Activated CD4-positive, alpha-beta memory T cell treated with anti-CD3 and anti-CD28 coated beads for 36 hours (primary cell): Measurements from ENCODE around the gene MACF1. TPM values are rescaled to one million over a fixed set of nuclear protein-coding genes. Genes with fewer than 3 reads are reported as not detected.
A peak's percentile ranks its signal among the peaks of the same experiment; 100 is the strongest.

Experiments used
- CTCF ChIA-PET: fragments of 350-600 bp; sonication (Branson Sonifier 250); formaldehyde crosslinking; loops from one replicate; lab custom pipeline; 2021; ENCODE audit warnings: antibody characterized with exemption, inconsistent platforms; lab: Charles Lee
- POLR2A ChIA-PET: fragments of 350-600 bp; sonication (Branson Sonifier 250); formaldehyde crosslinking; loops from one replicate; lab custom pipeline; 2021; ENCODE audit warnings: antibody characterized with exemption; lab: Charles Lee
- DNase-seq: peaks from one replicate; pipeline ENCODE4 v3.0.0-alpha.2; 2020
- H3K27ac Mint-ChIP-seq: one replicate; pipeline ENCODE4 v1.8.0; 2021; ENCODE audit warnings: mixed read lengths
- H3K27me3 Mint-ChIP-seq: one replicate; pipeline ENCODE4 v1.8.0; 2021; ENCODE audit warnings: mixed read lengths
- H3K36me3 Mint-ChIP-seq: one replicate; pipeline ENCODE4 v1.8.0; 2021; ENCODE audit warnings: mixed read lengths
- H3K4me1 Mint-ChIP-seq: one replicate; pipeline ENCODE4 v1.8.0; 2021; ENCODE audit warnings: low read depth, mixed read lengths
- H3K4me3 Mint-ChIP-seq: one replicate; pipeline ENCODE4 v1.8.0; 2021; ENCODE audit warnings: mild to moderate bottlenecking, mixed read lengths
- H3K9me3 Mint-ChIP-seq: one replicate; pipeline ENCODE4 v1.8.0; 2021; ENCODE audit warnings: mixed read lengths
- intact Hi-C: fragments of 100-400 bp; cut with micrococcal nuclease; formaldehyde crosslinking; loops from one replicate; pipeline ENCODE4 v1.15.1; 2023
- total RNA-seq, 2 experiments: library from RNA; stranded (reverse); gene quantifications; one replicate each; pipeline ENCODE4 v1.2.3, GENCODE V29; 2021

Gene MACF1
- total RNA-seq, 2 experiments from 2014 or later, result 239 to 240 TPM

DNA sequence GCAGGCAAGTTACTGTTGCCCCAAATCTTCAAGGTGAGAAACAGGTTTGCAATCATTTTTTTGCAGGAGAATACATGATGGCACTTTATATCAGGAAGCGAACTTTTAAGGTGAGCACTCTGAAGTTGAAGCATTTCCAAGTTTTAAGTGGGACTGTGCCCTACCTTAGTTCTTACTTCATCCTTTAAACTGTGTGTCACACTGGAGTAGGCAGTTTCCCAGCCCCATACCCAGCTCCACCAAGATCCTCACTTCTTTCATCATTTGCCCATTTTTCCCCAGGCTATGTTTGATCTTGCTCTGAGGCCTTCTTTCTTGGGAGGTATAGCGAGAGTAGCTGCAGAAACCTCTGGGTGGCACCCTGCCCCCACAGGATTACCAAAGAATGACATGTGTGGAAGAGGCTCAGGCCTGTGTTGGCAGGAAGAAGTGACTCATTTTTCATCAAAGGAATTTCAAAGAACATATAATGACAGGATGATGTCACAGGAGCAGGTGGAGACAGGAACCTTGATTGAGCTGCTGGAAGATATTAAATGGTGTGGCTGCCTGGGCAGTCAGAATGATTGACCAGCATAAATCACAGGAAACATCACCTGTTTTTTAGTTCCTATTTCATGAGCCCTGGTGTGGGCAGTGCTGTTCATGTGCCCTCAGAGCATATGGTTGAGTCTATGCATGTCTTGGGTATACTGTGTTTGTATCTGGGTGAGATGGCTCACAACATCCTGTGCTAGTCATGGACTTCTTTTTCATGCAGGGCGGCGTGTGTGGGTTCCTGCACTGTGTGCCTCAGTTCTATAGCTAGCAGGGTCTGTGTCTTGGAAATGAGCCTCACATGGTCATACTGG is 20.8 kb upstream of the MACF1 start:
- POLR2A ChIA-PET, result interaction anchor here (0.6 to 1.6 kb wide), 6 partner anchors 8 to 175 kb away, joined by 3 to 8 read pairs (median 7); no protein-coding TSS in a partner anchor
- intact Hi-C loops, result loop anchor here (1.0 kb wide), 3 partner anchors 9 to 81 kb away; no protein-coding TSS in a partner anchor
- H3K4me3 Mint-ChIP-seq, result peak overlapping the region; percentile 11
- peak; percentile 91 for DNase-seq
- no peaks in the 10 kb centered on the region for H3K27me3 Mint-ChIP-seq
- H3K36me3 Mint-ChIP-seq, result no peaks in the 10 kb centered on the region
- peaks cover 51% of the 10 kb centered on the region for H3K4me1 Mint-ChIP-seq
- CTCF ChIA-PET, result interaction anchor here (0.7 to 5.6 kb wide), 30 partner anchors 9 to 227 kb away, joined by 3 to 75 read pairs (median 4); partner anchors contain the start of genes MACF1 and NDUFS5
- H3K9me3 Mint-ChIP-seq, result no peaks in the 10 kb centered on the region
- peak overlapping the region; percentile 91 for H3K27ac Mint-ChIP-seq

GRCh38 chr1:39184354-39184818 is 20.1 kb upstream of the MACF1 start:
- peak overlapping the region; percentile 91 for H3K27ac Mint-ChIP-seq
- ChIA-PET CTCF (interaction anchor here (0.7 to 5.6 kb wide), 27 partner anchors 8 to 227 kb away, joined by 3 to 75 read pairs (median 4); partner anchors contain the start of genes MACF1 and NDUFS5), POLR2A (interaction anchor here (0.6 to 1.6 kb wide), 5 partner anchors 8 to 176 kb away, joined by 3 to 8 read pairs (median 8); no protein-coding TSS in a partner anchor)
- H3K36me3 Mint-ChIP-seq, result no peaks in the 10 kb centered on the region
- peaks cover 58% of the 10 kb centered on the region for H3K4me1 Mint-ChIP-seq
- peak; percentile 31 for DNase-seq
- no peaks in the 10 kb centered on the region for H3K9me3 Mint-ChIP-seq
- H3K27me3 Mint-ChIP-seq, result no peaks in the 10 kb centered on the region
- intact Hi-C loops, result no loop called here
- peak overlapping the region; percentile 11 for H3K4me3 Mint-ChIP-seq

DNA sequence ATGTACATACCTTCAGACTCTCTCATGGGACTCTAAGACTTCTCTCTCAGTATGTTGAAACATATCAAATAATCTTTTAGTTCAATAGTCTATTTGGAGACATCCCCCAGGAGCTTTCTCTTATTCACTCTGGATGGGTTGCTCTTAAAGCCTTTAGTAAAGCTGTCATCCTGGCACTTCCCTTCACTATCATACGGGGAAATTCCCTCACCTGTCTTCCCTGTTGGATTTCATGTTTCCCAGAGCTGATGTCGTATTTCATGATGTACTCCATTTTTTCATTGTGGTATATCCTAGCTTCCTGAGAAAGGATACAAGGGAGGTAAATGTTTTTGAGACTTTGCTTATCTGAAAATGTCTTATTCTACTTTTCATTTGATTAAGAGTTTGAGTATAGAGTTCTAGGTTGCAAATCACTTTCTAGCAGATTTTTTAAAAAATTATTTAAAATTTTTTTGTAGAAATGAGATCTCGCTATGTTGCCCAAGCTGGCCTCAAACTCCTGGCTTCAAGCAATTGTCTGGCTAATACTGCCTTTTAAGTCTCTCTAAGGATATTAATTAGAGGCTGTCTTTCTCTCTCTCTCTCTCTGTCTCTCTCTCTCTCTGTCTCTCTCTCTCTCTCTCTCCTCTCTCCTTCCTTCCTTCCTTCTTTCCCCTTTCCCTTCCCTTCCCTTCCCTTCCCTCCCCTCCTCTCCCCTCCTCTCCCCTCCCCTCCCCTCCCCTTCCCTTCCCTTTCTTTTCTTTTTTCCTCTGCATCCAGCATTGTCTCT is 17.0 kb upstream of the MACF1 start:
- no peak for DNase-seq
- POLR2A ChIA-PET, result interaction anchor here (1.1 to 2.2 kb wide), 2 partner anchors 18 to 28 kb away, joined by 3 to 12 read pairs; partner anchors contain the start of gene MACF1
- no peaks in the 10 kb centered on the region for H3K27me3 Mint-ChIP-seq
- intact Hi-C loops, result no loop called here
- no peaks in the 10 kb centered on the region for H3K36me3 Mint-ChIP-seq
- no peaks in the 10 kb centered on the region for H3K9me3 Mint-ChIP-seq
- CTCF ChIA-PET, result interaction anchor here (0.9 to 3.6 kb wide), 4 partner anchors 18 to 89 kb away, joined by 3 to 25 read pairs (median 12); partner anchors contain the start of gene MACF1
- peaks cover 82% of the 10 kb centered on the region for H3K4me1 Mint-ChIP-seq
- peak overlapping the region; percentile 67 for H3K27ac Mint-ChIP-seq
- H3K4me3 Mint-ChIP-seq, result no peak overlapping the region

DNA sequence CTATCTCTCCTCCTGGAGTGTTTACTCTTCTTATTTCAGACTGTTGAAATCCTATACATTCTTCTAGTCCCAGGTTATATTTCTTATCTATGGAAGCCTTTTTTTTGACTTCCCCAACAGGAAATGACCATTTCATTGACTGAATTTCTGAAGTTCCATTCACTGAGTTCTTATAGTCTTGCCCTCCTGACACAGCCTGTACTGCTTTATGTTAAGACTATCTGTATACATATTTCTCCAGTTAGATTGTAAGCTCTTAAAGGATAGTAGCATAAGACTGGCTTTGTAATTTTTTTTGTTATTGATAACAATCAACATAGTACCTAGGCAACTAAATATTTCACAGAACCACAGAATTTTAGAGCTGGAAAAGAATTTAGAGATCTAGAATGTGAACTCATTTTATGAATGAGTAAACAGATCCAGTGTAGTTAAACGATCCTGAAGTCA is 14.9 kb upstream of the MACF1 start:
- H3K36me3 Mint-ChIP-seq, result no peaks in the 10 kb centered on the region
- no peak for DNase-seq
- no peaks in the 10 kb centered on the region for H3K27me3 Mint-ChIP-seq
- peak overlapping the region; percentile 50 for H3K27ac Mint-ChIP-seq
- ChIA-PET CTCF (interaction anchor here (3.6 to 6.2 kb wide), 4 partner anchors 16 to 90 kb away, joined by 25 to 320 read pairs (median 58); partner anchors contain the start of gene MACF1), POLR2A (interaction anchor here (2.3 kb wide), 1 partner anchor 16 kb away, joined by 11 read pairs; the partner anchor contains the start of gene MACF1)
- no peaks in the 10 kb centered on the region for H3K9me3 Mint-ChIP-seq
- no peak overlapping the region for H3K4me3 Mint-ChIP-seq
- peaks cover 84% of the 10 kb centered on the region for H3K4me1 Mint-ChIP-seq
- intact Hi-C loops, result loop anchor here (5.0 to 10.0 kb wide), 7 partner anchors 152 to 1195 kb away; partner anchors contain the start of genes AKIRIN1, PABPC4 and RRAGC

DNA sequence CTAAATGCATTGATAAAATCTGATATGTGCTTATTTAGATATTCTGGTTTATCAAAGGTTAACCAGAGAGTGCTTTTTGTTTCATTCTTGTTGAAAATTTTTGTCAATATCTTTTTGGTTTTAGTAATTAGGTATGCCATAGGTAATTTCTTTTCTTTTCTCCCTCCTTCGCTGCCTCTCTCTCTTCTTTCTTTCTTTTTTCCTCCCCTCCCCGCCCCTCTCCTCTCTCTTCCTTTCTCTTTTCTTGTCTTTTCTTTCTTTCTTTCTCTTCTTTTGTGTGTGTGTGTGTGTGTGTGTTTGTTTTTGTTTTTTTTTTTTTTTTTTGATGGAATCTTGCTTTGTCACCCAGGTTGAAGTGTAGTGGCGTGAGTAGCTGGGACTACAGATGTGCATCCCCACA is 14.4 kb upstream of the MACF1 start:
- intact Hi-C loops, result loop anchor here (5.0 to 10.0 kb wide), 7 partner anchors 153 to 1195 kb away; partner anchors contain the start of genes AKIRIN1, PABPC4 and RRAGC
- DNase-seq, result no peak
- Mint-ChIP-seq H3K27ac (peak overlapping the region; percentile 65), H3K36me3 (no peaks in the 10 kb centered on the region), H3K4me1 (peaks cover 84% of the 10 kb centered on the region), H3K9me3 (no peaks in the 10 kb centered on the region), H3K4me3 (no peak overlapping the region), H3K27me3 (no peaks in the 10 kb centered on the region)
- POLR2A ChIA-PET, result interaction anchor here (2.3 kb wide), 1 partner anchor 15 kb away, joined by 11 read pairs; the partner anchor contains the start of gene MACF1
- CTCF ChIA-PET, result interaction anchor here (3.6 to 6.2 kb wide), 5 partner anchors 15 to 90 kb away, joined by 25 to 320 read pairs (median 58); partner anchors contain the start of gene MACF1

GRCh38 chr1:39194398-39195051 is 10.0 kb upstream of the MACF1 start:
- Mint-ChIP-seq H3K4me3 (peak overlapping the region; percentile 9), H3K27me3 (no peaks in the 10 kb centered on the region), H3K9me3 (no peaks in the 10 kb centered on the region), H3K4me1 (peaks cover 76% of the 10 kb centered on the region), H3K36me3 (no peaks in the 10 kb centered on the region), H3K27ac (peak overlapping the region; percentile 98)
- DNase-seq, result peak; percentile 28
- CTCF ChIA-PET, result interaction anchor here (0.9 to 6.2 kb wide), 9 partner anchors 9 to 217 kb away, joined by 3 to 320 read pairs (median 7); partner anchors contain the start of gene MACF1
- intact Hi-C loops, result loop anchor here (5.0 to 10.0 kb wide), 7 partner anchors 157 to 1190 kb away; partner anchors contain the start of genes AKIRIN1, PABPC4 and RRAGC
- POLR2A ChIA-PET, result interaction anchor here (0.8 to 5.7 kb wide), 4 partner anchors 9 to 68 kb away, joined by 3 to 129 read pairs (median 6); partner anchors contain the start of gene MACF1

DNA sequence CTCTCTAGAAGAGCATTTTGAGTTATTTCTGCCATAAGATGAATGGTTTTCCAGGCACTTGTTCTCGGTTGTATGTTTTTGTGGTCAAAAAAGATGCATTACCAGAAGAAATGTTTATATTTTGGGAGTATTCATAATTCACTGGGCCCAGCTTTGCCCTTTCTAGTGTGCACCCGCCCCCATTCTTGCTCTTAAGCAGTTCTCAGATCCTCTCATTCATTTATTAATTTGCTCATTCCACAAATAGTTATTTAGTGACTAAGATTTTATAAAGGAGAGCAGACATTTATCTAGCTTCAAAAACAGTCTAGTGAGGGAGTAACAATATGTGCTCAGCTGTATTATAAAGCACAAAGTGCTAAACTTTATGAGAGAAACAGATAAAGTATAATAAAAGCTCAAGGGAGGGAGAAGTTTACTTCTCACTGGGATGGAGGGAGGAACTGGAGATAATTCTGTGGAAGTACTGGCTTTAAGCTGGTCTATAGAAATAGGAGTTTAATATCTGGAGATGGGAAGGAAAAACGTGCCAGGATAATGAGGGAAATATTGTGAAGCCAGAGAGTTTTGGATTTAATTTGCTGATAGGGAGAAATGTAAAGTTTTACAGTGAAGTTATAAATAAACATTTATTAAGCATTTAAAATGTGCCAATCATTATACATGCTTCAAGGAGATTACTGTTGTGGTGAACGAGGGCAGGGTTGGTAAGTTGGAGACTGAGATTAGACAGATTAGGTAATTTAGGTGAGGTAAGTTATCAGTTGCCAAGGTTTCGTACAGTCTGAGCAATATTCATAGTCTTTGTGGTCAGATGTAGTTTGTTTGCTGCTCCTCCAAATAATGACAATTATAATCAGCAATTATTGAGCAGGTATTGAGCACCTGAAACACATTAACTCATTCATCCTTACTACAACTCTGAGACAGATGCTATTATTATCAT is 9.1 kb upstream of the MACF1 start:
- no peaks in the 10 kb centered on the region for H3K36me3 Mint-ChIP-seq
- peak; percentile 33 for DNase-seq
- CTCF ChIA-PET, result interaction anchor here (0.9 to 6.2 kb wide), 7 partner anchors 10 to 96 kb away, joined by 3 to 320 read pairs (median 4); partner anchors contain the start of gene MACF1
- H3K27me3 Mint-ChIP-seq, result no peaks in the 10 kb centered on the region
- intact Hi-C loops, result loop anchor here (1.0 to 10.0 kb wide), 5 partner anchors 20 to 1189 kb away; partner anchors contain the start of gene AKIRIN1
- peak overlapping the region; percentile 30 for H3K4me3 Mint-ChIP-seq
- no peaks in the 10 kb centered on the region for H3K9me3 Mint-ChIP-seq
- POLR2A ChIA-PET, result interaction anchor here (1.3 to 5.7 kb wide), 3 partner anchors 10 to 20 kb away, joined by 4 to 129 read pairs (median 7); partner anchors contain the start of gene MACF1
- H3K27ac Mint-ChIP-seq, result peak overlapping the region; percentile 98
- peaks cover 75% of the 10 kb centered on the region for H3K4me1 Mint-ChIP-seq

- Mint-ChIP-seq H3K36me3 (no peaks in the 10 kb centered on the region), H3K27me3 (no peaks in the 10 kb centered on the region), H3K9me3 (no peaks in the 10 kb centered on the region), H3K27ac (peak overlapping the region; percentile 98), H3K4me3 (peak overlapping the region; percentile 58), H3K4me1 (peaks cover 72% of the 10 kb centered on the region)
- intact Hi-C loops, result loop anchor here (1.0 to 10.0 kb wide), 6 partner anchors 9 to 1188 kb away; partner anchors contain the start of gene AKIRIN1
- peak; percentile 78 for DNase-seq
- CTCF ChIA-PET, result interaction anchor here (2.1 kb wide), 1 partner anchor 62 kb away, joined by 6 read pairs; no protein-coding TSS in a partner anchor
- POLR2A ChIA-PET, result interaction anchor here (1.0 to 5.7 kb wide), 4 partner anchors 9 to 18 kb away, joined by 3 to 129 read pairs (median 4); partner anchors contain the start of gene MACF1
These were observed 8.0 kb upstream of the MACF1 start for GRCh38 chr1:39196244-39197215.
